Caco-2 (cell line): ENCODE results near the gene ENOX1. TPM values are rescaled to one million over a fixed set of nuclear protein-coding genes. Genes with fewer than 3 reads are reported as not detected.

Experiments
- BruUV-seq: library from RNA; stranded (reverse); fragments of 400-500 nt; replicated peaks from 2 replicates; lab custom pipeline; 2021; lab: Mats Ljungman, UMichigan
- CTCF ChIA-PET: fragments of 300-600 bp; sonication (Branson Sonifier 250); formaldehyde crosslinking; loops from one replicate; lab custom pipeline; 2022; ENCODE audit warnings: antibody characterized with exemption; lab: Charles Lee
- POLR2A ChIA-PET: fragments of 300-600 bp; sonication (Branson Sonifier 250); formaldehyde crosslinking; loops from one replicate; lab custom pipeline; 2022; ENCODE audit warnings: antibody characterized with exemption; lab: Charles Lee
- DNase-seq, 2 experiments: peaks; one replicate each; pipeline versions ENCODE4 v3.0.0 to v3.0.0-alpha.2; 2020 to 2022
- H3K27me3 ChIP-seq: replicated peaks from 2 replicates; pipeline ENCODE4 v1.6.0; 2011; ENCODE audit warnings: low read length; ENCODE audit not compliant: control insufficient read depth, insufficient read depth
- H3K36me3 ChIP-seq: 2 replicates; pipeline ENCODE4 v1.5.1; 2011; ENCODE audit warnings: low read length; ENCODE audit not compliant: control insufficient read depth, insufficient read depth
- H3K4me1 ChIP-seq: fragments of 250-450 bp; sonication (Bioruptor Pico); 2 replicates; pipeline ENCODE4 v1.5.1; 2020; ENCODE audit warnings: mild to moderate bottlenecking
- H3K4me3 ChIP-seq: 2 replicates; pipeline ENCODE4 v1.5.1; 2011; ENCODE audit warnings: low read depth, mild to moderate bottlenecking, control low read depth, low read length
- H3K9me3 ChIP-seq: fragments of 250-450 bp; sonication (Bioruptor Pico); 2 replicates; pipeline ENCODE4 v1.5.1; 2020; ENCODE audit warnings: mild to moderate bottlenecking, moderate library complexity
- H3K27ac Mint-ChIP-seq: one replicate; pipeline ENCODE4 v1.8.0; 2022; ENCODE audit warnings: mixed read lengths; ENCODE audit not compliant: unreplicated experiment
- H3K27me3 Mint-ChIP-seq: one replicate; pipeline ENCODE4 v1.8.0; 2022; ENCODE audit warnings: mixed read lengths; ENCODE audit not compliant: insufficient read depth, unreplicated experiment
- H3K36me3 Mint-ChIP-seq: one replicate; pipeline ENCODE4 v1.8.0; 2022; ENCODE audit warnings: mild to moderate bottlenecking, mixed read lengths; ENCODE audit not compliant: insufficient read depth, unreplicated experiment
- H3K4me1 Mint-ChIP-seq: one replicate; pipeline ENCODE4 v1.8.0; 2022; ENCODE audit warnings: low read depth, mixed read lengths; ENCODE audit not compliant: unreplicated experiment
- H3K4me3 Mint-ChIP-seq: one replicate; pipeline ENCODE4 v1.8.0; 2022; ENCODE audit warnings: mild to moderate bottlenecking, moderate library complexity, mixed read lengths; ENCODE audit not compliant: unreplicated experiment
- H3K9me3 Mint-ChIP-seq: one replicate; pipeline ENCODE4 v1.8.0; 2022; ENCODE audit warnings: mixed read lengths; ENCODE audit not compliant: unreplicated experiment
- CTCF ChIP-seq, 2 experiments: fragments of 200-600 bp in 1 of 2; IDR thresholded peaks; 1 replicate in 1 of 2; 2 replicates in 1 of 2; pipeline versions ENCODE4 v1.5.1 to v1.8.0; 2011 to 2022; ENCODE audit warnings: antibody characterized with exemption in 1 of 2, control low read depth in 1 of 2, inconsistent platforms in 1 of 2, low read depth in 1 of 2, low read length in 1 of 2, mild to moderate bottlenecking in 1 of 2, moderate library complexity in 1 of 2; ENCODE audit not compliant: insufficient read depth in 1 of 2, severe bottlenecking in 1 of 2, unreplicated experiment in 1 of 2
- intact Hi-C: fragments of 100-400 bp; cut with micrococcal nuclease; formaldehyde crosslinking; loops from one replicate; pipeline ENCODE4 v1.10.0; 2022; ENCODE audit not compliant: unreplicated experiment
- total RNA-seq: library from RNA; stranded (reverse); gene quantifications from 2 replicates; pipeline ENCODE4 v1.2.3, GENCODE V29; 2022

ENOX1 gene
- total RNA-seq, 1 experiment from 2014 or later, result 9.1 TPM

DNA sequence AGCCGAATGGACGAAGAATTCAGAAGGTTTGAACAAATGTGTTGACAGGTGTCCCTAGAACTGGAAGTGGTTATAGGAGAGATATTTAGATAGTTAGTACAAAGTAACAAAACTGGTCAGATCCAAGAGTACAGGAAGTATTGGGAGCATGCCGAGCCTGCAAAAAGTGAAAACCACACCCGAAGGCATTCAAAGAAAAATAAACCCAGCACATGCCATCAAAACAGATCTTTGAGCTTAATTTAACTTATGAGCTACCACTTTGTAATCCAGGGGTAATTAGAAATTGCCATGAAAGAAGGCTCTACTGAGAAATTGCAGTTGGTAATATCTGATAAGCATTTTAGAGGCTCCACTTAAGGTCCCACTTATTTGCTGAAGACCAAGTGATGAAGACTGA, 549.2 kb downstream of the ENOX1 start:
- no TSS peak for BruUV-seq
- ChIA-PET CTCF (no interaction called here), POLR2A (no interaction called here)
- H3K9me3 ChIP-seq, result no peaks in the 10 kb centered on the region
- Mint-ChIP-seq H3K9me3 (no peaks in the 10 kb centered on the region), H3K4me1 (peaks cover 6% of the 10 kb centered on the region), H3K36me3 (no peaks in the 10 kb centered on the region), H3K27ac (no peak overlapping the region), H3K27me3 (no peaks in the 10 kb centered on the region), H3K4me3 (no peak overlapping the region)
- no peaks in the 10 kb centered on the region for H3K36me3 ChIP-seq
- H3K4me1 ChIP-seq, result no peaks in the 10 kb centered on the region
- TF ChIP-seq CTCF (IDR thresholded peaks at IDR 0.05; ENCODE audit: insufficient read depth in 1 of 2, low read depth in 1 of 2, low read length in 1 of 2, severe bottlenecking in 1 of 2, unreplicated experiment in 1 of 2), result no peak
- H3K4me3 ChIP-seq, result no peak overlapping the region
- intact Hi-C loops, result no loop called here
- no peak for DNase-seq
- no peaks in the 10 kb centered on the region for H3K27me3 ChIP-seq

- Histone ChIP-seq H3K36me3 (no peaks in the 10 kb centered on the region), H3K9me3 (no peaks in the 10 kb centered on the region), H3K4me3 (no peak overlapping the region), H3K4me1 (no peaks in the 10 kb centered on the region), H3K27me3 (no peaks in the 10 kb centered on the region)
- TF ChIP-seq CTCF (IDR thresholded peaks at IDR 0.05; ENCODE audit: insufficient read depth in 1 of 2, low read depth in 1 of 2, low read length in 1 of 2, severe bottlenecking in 1 of 2, unreplicated experiment in 1 of 2), result no peak
- H3K27me3 Mint-ChIP-seq, result no peaks in the 10 kb centered on the region
- no peak overlapping the region for H3K27ac Mint-ChIP-seq
- H3K4me1 Mint-ChIP-seq, result peaks cover 6% of the 10 kb centered on the region
- H3K36me3 Mint-ChIP-seq, result peaks cover 3% of the 10 kb centered on the region
- DNase-seq, result no peak
- intact Hi-C loops, result no loop called here
- POLR2A ChIA-PET, result no interaction called here
- BruUV-seq, result no TSS peak
- CTCF ChIA-PET, result no interaction called here
- H3K9me3 Mint-ChIP-seq, result no peaks in the 10 kb centered on the region
- no peak overlapping the region for H3K4me3 Mint-ChIP-seq
These were observed 551.7 kb downstream of the ENOX1 start for GRCh38 chr13:43235028-43235427.

DNA sequence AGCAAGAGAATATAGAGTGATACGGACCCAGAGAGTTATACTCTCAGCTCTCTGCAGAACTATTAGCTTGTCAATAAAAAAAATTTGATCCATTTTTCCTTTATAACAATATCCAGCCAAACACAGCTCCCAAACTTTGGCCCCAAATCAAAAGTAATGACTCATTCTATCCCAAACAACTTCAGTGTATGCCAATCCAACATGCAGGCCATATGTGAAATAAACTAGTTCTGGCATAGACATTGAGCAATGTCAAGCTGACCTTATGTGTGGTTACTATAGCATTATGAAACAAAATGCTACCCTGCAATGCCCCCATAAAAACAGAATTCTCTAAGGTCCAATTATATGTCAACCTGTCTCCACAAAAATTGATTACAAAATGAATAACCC, 553.9 kb downstream of the ENOX1 start:
- Histone ChIP-seq H3K36me3 (no peaks in the 10 kb centered on the region), H3K4me1 (no peaks in the 10 kb centered on the region), H3K27me3 (no peaks in the 10 kb centered on the region), H3K9me3 (no peaks in the 10 kb centered on the region), H3K4me3 (no peak overlapping the region)
- no peak overlapping the region for H3K27ac Mint-ChIP-seq
- TF ChIP-seq CTCF (IDR thresholded peaks at IDR 0.05; ENCODE audit: insufficient read depth in 1 of 2, low read depth in 1 of 2, low read length in 1 of 2, severe bottlenecking in 1 of 2, unreplicated experiment in 1 of 2), result no peak
- no TSS peak for BruUV-seq
- peaks cover 10% of the 10 kb centered on the region for H3K36me3 Mint-ChIP-seq
- ChIA-PET CTCF (no interaction called here), POLR2A (no interaction called here)
- no peaks in the 10 kb centered on the region for H3K9me3 Mint-ChIP-seq
- H3K27me3 Mint-ChIP-seq, result no peaks in the 10 kb centered on the region
- DNase-seq, result no peak
- no peak overlapping the region for H3K4me3 Mint-ChIP-seq
- intact Hi-C loops, result no loop called here
- no peaks in the 10 kb centered on the region for H3K4me1 Mint-ChIP-seq
